Neural cell (in vitro differentiated cells): ENCODE data around the gene DERA. TPM values are rescaled to one million over a fixed set of nuclear protein-coding genes. Genes with fewer than 3 reads are reported as not detected.

Source experiments
- H2AFZ ChIP-seq: fragments of 200-600, 300-800 bp; sonication (generic), shearing (Covaris generic); 2 replicates; pipeline ENCODE4 v1.6.0; 2014; ENCODE audit warnings: low read depth, mild to moderate bottlenecking, antibody characterized with exemption, low read length, moderate library complexity
- H3F3A ChIP-seq: fragments of 200-600 bp; shearing (Covaris generic); 2 replicates; pipeline ENCODE4 v1.6.1; 2016; ENCODE audit warnings: mild to moderate bottlenecking, moderate library complexity, mixed read lengths, antibody characterized with exemption, low read length; ENCODE audit not compliant: insufficient read depth, poor library complexity, severe bottlenecking
- H3K27ac ChIP-seq: fragments of 200-600, 300-800 bp; sonication (generic), shearing (Covaris generic); 2 replicates; pipeline ENCODE4 v1.5.1; 2014; ENCODE audit warnings: mild to moderate bottlenecking, low read length, moderate library complexity
- H3K27me3 ChIP-seq: fragments of 300-800, 200-600 bp; sonication (generic), shearing (Covaris generic); 2 replicates; pipeline ENCODE4 v1.6.0; 2014; ENCODE audit warnings: mild to moderate bottlenecking, low read depth, low read length, moderate library complexity; ENCODE audit not compliant: insufficient read depth
- H3K36me3 ChIP-seq: fragments of 300-800, 200-600 bp; sonication (generic), shearing (Covaris generic); 2 replicates; pipeline ENCODE4 v1.5.1; 2014; ENCODE audit warnings: mild to moderate bottlenecking, antibody characterized with exemption, low read length, moderate library complexity; ENCODE audit not compliant: insufficient read depth
- H3K4me2 ChIP-seq: fragments of 300-800, 200-600 bp; sonication (generic), shearing (Covaris generic); 2 replicates; pipeline ENCODE4 v1.6.0; 2014; ENCODE audit warnings: mild to moderate bottlenecking, low read length
- H3K4me3 ChIP-seq: fragments of 300-800, 200-600 bp; sonication (generic), shearing (Covaris generic); 2 replicates; pipeline ENCODE4 v1.5.1; 2014; ENCODE audit warnings: mild to moderate bottlenecking, low read length, moderate library complexity
- H3K79me2 ChIP-seq: fragments of 200-600 bp; shearing (Covaris generic); replicated peaks from 2 replicates; pipeline ENCODE4 v1.6.0; 2014; ENCODE audit warnings: mild to moderate bottlenecking, low read length, moderate library complexity; ENCODE audit not compliant: insufficient read depth
- H3K9ac ChIP-seq: fragments of 300-800, 200-600 bp; sonication (generic), shearing (Covaris generic); 2 replicates; pipeline ENCODE4 v1.6.1; 2016; ENCODE audit warnings: mild to moderate bottlenecking, low read length, mixed read lengths
- H3K9me2 ChIP-seq: fragments of 200-600 bp; shearing (Covaris generic); 2 replicates; pipeline ENCODE4 v1.6.1; 2016; ENCODE audit warnings: mild to moderate bottlenecking, low read length, mixed read lengths; ENCODE audit not compliant: insufficient read depth
- H3K9me3 ChIP-seq: fragments of 200-600, 300-800 bp; sonication (generic), shearing (Covaris generic); 2 replicates; pipeline ENCODE4 v1.6.1; 2016; ENCODE audit warnings: mild to moderate bottlenecking, mixed run types, low read length, moderate library complexity, mixed read lengths
- H4K20me1 ChIP-seq: fragments of 200-600 bp; shearing (Covaris generic); 2 replicates; pipeline ENCODE4 v1.6.1; 2016; ENCODE audit warnings: mild to moderate bottlenecking, mixed run types; ENCODE audit not compliant: insufficient read depth
- CTCF ChIP-seq: fragments of 450-650 bp; IDR thresholded peaks from 2 replicates; pipeline ENCODE4 v1.5.1; 2014; ENCODE audit warnings: antibody characterized with exemption, mild to moderate bottlenecking, moderate library complexity; ENCODE audit not compliant: poor library complexity, severe bottlenecking
- EP300 ChIP-seq: fragments of 450-650 bp; conservative IDR thresholded peaks from 2 replicates; pipeline ENCODE4 v1.6.1; 2014; ENCODE audit warnings: antibody characterized with exemption, mild to moderate bottlenecking, moderate library complexity; ENCODE audit not compliant: poor library complexity, severe bottlenecking
- EZH2 ChIP-seq: fragments of 200-600, 300-800 bp; shearing (Covaris generic), sonication (generic); IDR thresholded peaks from 2 replicates; pipeline ENCODE4 v1.6.1; 2014; ENCODE audit warnings: antibody characterized with exemption, low read length, borderline replicate concordance, mild to moderate bottlenecking; ENCODE audit not compliant: insufficient read depth, poor library complexity, severe bottlenecking
- MXI1 ChIP-seq: fragments of 450-650 bp; conservative IDR thresholded peaks from 2 replicates; pipeline ENCODE4 v1.6.1; 2014; ENCODE audit warnings: antibody characterized with exemption, mild to moderate bottlenecking; ENCODE audit not compliant: poor library complexity, severe bottlenecking
- POLR2AphosphoS5 ChIP-seq: IDR thresholded peaks from 2 replicates; pipeline ENCODE4 v1.6.1; 2012
- RAD21 ChIP-seq: fragments of 450-650 bp; conservative IDR thresholded peaks from 2 replicates; pipeline ENCODE4 v1.6.1; 2014; ENCODE audit warnings: antibody characterized with exemption, mild to moderate bottlenecking, moderate library complexity
- REST ChIP-seq: IDR thresholded peaks from 2 replicates; pipeline ENCODE4 v1.6.1; 2012; ENCODE audit warnings: borderline replicate concordance
- SMC3 ChIP-seq: fragments of 450-650 bp; conservative IDR thresholded peaks from 2 replicates; pipeline ENCODE4 v1.6.1; 2014; ENCODE audit warnings: antibody characterized with exemption, mild to moderate bottlenecking, moderate library complexity; ENCODE audit not compliant: poor library complexity
- TAF1 ChIP-seq: IDR thresholded peaks from 2 replicates; pipeline ENCODE4 v1.6.1; 2012; ENCODE audit warnings: low read depth
- polyA plus RNA-seq: library from polyadenylated mRNA; depleted of rRNA; stranded (reverse); fragments of >200 nt; gene quantifications from 2 replicates; pipeline ENCODE4 v1.2.3, GENCODE V29; 2014

Gene DERA
- polyA plus RNA-seq, 1 donor from 2014 or later = 7.7 TPM

- no peaks in the 10 kb centered on the region for H3K79me2 ChIP-seq
- no peaks in the 10 kb centered on the region for H3K36me3 ChIP-seq
- H3K27ac ChIP-seq = no peak overlapping the region
- H3K4me2 ChIP-seq = no peak overlapping the region
- H3K9me3 ChIP-seq = no peaks in the 10 kb centered on the region
- H3K9ac ChIP-seq = no peak overlapping the region
- H3K27me3 ChIP-seq = no peaks in the 10 kb centered on the region
- H3K9me2 ChIP-seq = no peaks in the 10 kb centered on the region
- no peak overlapping the region for H2AFZ ChIP-seq
- H3K4me3 ChIP-seq = no peak overlapping the region
- TF ChIP-seq EZH2 = no peak
- no peak for TF ChIP-seq SMC3
- TF ChIP-seq CTCF = no peak
- no peak for TF ChIP-seq RAD21
- no peak for TF ChIP-seq TAF1
- no peak for TF ChIP-seq REST
- no peak for TF ChIP-seq MXI1
- no peak for TF ChIP-seq EP300
- no peak for TF ChIP-seq POLR2AphosphoS5
- no peaks in the 10 kb centered on the region for H3F3A ChIP-seq
- no peaks in the 10 kb centered on the region for H4K20me1 ChIP-seq
Observed at GRCh38 chr12:15931590-15932053, 20.5 kb downstream of the DERA start.

- no peak overlapping the region for H3K9ac ChIP-seq
- no peaks in the 10 kb centered on the region for H3K27me3 ChIP-seq
- no peak overlapping the region for H3K4me3 ChIP-seq
- H4K20me1 ChIP-seq = no peaks in the 10 kb centered on the region
- H3K27ac ChIP-seq = no peak overlapping the region
- no peaks in the 10 kb centered on the region for H3K9me2 ChIP-seq
- no peaks in the 10 kb centered on the region for H3F3A ChIP-seq
- no peaks in the 10 kb centered on the region for H3K36me3 ChIP-seq
- H3K9me3 ChIP-seq = no peaks in the 10 kb centered on the region
- H3K79me2 ChIP-seq = no peaks in the 10 kb centered on the region
- H3K4me2 ChIP-seq = no peak overlapping the region
- H2AFZ ChIP-seq = no peak overlapping the region
- no peak for TF ChIP-seq EP300
- no peak for TF ChIP-seq EZH2
- no peak for TF ChIP-seq REST
- no peak for TF ChIP-seq POLR2AphosphoS5
- no peak for TF ChIP-seq MXI1
- TF ChIP-seq SMC3 = no peak
- TF ChIP-seq CTCF = no peak
- no peak for TF ChIP-seq TAF1
- no peak for TF ChIP-seq RAD21
Observed at GRCh38 chr12:15932327-15932726, 21.2 kb downstream of the DERA start.
